ENCODE measurements around the gene SNUPN.
"Not testable (repeated sequence)": the region's sequence is repeated elsewhere in the genome, so short reads cannot be mapped to it uniquely, and the experiment has no call there.

DNA sequence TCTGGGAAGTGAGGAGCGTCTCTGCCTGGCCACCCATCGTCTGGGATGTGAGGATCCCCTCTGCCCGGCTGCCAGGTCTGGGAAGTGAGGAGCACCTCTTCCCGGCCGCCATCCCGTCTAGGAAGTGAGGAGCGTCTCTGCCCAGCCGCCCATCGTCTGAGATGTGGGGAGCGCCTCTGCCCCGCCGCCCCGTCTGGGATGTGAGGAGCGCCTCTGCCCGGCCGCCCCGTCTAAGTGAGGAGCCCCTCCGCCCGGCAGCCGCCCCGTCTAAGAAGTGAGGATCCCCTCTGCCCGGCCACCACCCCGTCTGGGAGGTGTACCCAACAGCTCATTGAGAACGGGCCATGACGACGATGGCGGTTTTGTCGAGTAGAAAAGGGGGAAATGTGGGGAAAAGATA, 66.6 kb downstream of the SNUPN start:
- not testable (repeated sequence) for TF ChIP-seq POLR2A (IDR thresholded peaks at IDR 0.05; ENCODE audit: low read length); GATA1 (IDR thresholded peaks at IDR 0.05; ENCODE audit: low read depth, low read length)

Data from erythroblast (primary cell).